WERI-Rb-1 (cell line): Measurements from ENCODE around the gene TRAM2.

Experiments used
- DNase-seq: peaks from one replicate; pipeline ENCODE4 v3.0.0-alpha.2; 2020
- H3K27ac ChIP-seq: fragments of 250-450 bp; sonication (Bioruptor Pico); 2 replicates; pipeline ENCODE4 v1.5.1; 2020; ENCODE audit warnings: mild to moderate bottlenecking, moderate library complexity
- H3K27me3 ChIP-seq: fragments of 250-450 bp; sonication (Bioruptor Pico); 2 replicates; pipeline ENCODE4 v1.5.1; 2021; ENCODE audit warnings: mild to moderate bottlenecking, low read depth, moderate library complexity; ENCODE audit not compliant: insufficient read depth, severe bottlenecking
- H3K36me3 ChIP-seq: fragments of 250-450 bp; sonication (Bioruptor Pico); 2 replicates; pipeline ENCODE4 v1.5.1; 2020; ENCODE audit warnings: mild to moderate bottlenecking, moderate library complexity
- H3K4me3 ChIP-seq: 2 replicates; pipeline ENCODE4 v1.5.1; 2011; ENCODE audit warnings: low read depth, mild to moderate bottlenecking, control low read depth, low read length
- H3K9me3 ChIP-seq: fragments of 250-450 bp; sonication (Bioruptor Pico); 2 replicates; pipeline ENCODE4 v1.5.1; 2021; ENCODE audit warnings: mild to moderate bottlenecking, moderate library complexity; ENCODE audit not compliant: severe bottlenecking
- CTCF ChIP-seq: IDR thresholded peaks from 2 replicates; pipeline ENCODE4 v1.5.1; 2011; ENCODE audit warnings: low read depth, mild to moderate bottlenecking, control low read depth, inconsistent platforms, low read length

The TRAM2 gene

DNA sequence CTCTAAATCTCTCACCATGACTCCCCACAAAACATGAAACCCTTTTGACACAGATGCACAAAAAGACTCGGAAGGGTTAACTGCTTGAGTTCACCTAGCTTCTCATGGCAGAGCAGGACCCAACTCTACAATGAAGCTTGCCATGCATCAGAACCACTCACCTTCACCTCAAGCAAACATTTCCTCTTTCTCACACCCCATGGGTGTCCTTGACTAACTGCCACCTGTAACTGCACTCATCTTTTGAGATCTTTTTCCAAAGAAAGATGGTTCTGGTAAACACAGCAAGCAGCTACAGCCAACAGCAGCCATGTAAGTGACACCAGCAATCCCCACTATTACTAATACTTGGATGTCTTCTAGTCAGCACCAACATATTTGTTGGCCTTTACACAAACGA, 80.2 kb downstream of the TRAM2 start:
- Histone ChIP-seq H3K4me3 (no peak overlapping the region), H3K9me3 (peaks cover 3% of the 10 kb centered on the region), H3K27me3 (no peaks in the 10 kb centered on the region), H3K36me3 (peaks cover 7% of the 10 kb centered on the region), H3K27ac (no peak overlapping the region)
- DNase-seq = no peak
- no peak for TF ChIP-seq CTCF

GRCh38 chr6:52495922-52496321, 80.9 kb downstream of the TRAM2 start:
- H3K36me3 ChIP-seq = peaks cover 7% of the 10 kb centered on the region
- no peak for DNase-seq
- TF ChIP-seq CTCF = no peak
- no peak overlapping the region for H3K27ac ChIP-seq
- H3K9me3 ChIP-seq = peaks cover 3% of the 10 kb centered on the region
- no peaks in the 10 kb centered on the region for H3K27me3 ChIP-seq
- no peak overlapping the region for H3K4me3 ChIP-seq

GRCh38 chr6:52494298-52495072, 82.4 kb downstream of the TRAM2 start:
- H3K36me3 ChIP-seq = peaks cover 14% of the 10 kb centered on the region
- H3K27ac ChIP-seq = no peak overlapping the region

GRCh38 chr6:52493669-52494068, 83.2 kb downstream of the TRAM2 start:
- Histone ChIP-seq H3K36me3 (peaks cover 14% of the 10 kb centered on the region), H3K9me3 (peaks cover 3% of the 10 kb centered on the region), H3K27me3 (no peaks in the 10 kb centered on the region), H3K27ac (no peak overlapping the region), H3K4me3 (no peak overlapping the region)
- no peak for DNase-seq
- TF ChIP-seq CTCF = no peak

More at GRCh38 chr6:52494298-52495072, 82.4 kb downstream of the TRAM2 start:
- Histone ChIP-seq H3K9me3 (peaks cover 3% of the 10 kb centered on the region), H3K27me3 (no peaks in the 10 kb centered on the region), H3K4me3 (no peak overlapping the region)
- TF ChIP-seq CTCF = no peak
- DNase-seq = no peak

DNA sequence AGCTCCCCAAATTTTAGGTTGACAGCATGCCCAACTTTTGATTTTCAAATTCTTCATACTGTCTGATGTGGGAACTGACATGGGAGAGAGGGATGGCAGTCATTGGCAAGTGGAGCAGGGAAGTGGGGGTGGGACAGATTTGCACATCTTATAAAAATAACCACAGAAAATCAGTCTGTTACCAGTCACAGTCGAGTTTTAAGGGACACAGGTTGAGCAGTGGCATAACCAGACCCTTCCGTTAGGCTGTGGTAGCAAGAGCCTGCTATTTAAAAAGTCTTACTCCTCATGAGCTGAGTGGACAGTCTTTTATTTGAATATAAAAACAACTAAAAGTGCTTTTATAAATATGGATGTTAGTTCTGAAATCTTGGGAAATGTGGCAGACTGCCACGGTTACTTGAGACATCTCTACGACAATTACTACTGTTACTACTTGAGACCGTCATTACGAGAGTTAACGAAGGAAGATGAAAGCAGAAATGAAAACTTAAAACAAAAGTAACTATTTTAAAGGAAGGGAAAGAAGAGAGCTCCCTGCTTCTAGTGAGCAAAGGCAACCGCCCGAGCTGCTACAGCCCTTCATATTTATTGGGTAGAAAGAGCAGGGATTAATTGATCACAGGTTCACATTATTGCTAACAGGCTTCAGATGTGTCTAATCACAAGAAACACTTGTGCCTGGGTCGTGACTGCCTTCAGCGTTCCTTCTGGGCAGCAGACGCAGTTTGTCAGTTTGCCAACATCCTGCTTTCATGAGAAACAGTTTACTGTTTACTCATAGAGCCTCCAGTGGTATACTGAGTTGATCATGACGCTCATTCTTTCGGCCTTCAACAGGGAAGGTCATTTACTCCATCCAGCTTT, 85.4 kb downstream of the TRAM2 start:
- peaks cover 14% of the 10 kb centered on the region for H3K36me3 ChIP-seq
- no peak for DNase-seq
- H3K27ac ChIP-seq = no peak overlapping the region
- no peaks in the 10 kb centered on the region for H3K27me3 ChIP-seq
- no peak for TF ChIP-seq CTCF
- peaks cover 3% of the 10 kb centered on the region for H3K9me3 ChIP-seq
- no peak overlapping the region for H3K4me3 ChIP-seq
